LNCaP clone FGC (cell line): ENCODE results near the gene MTMR1.

Source experiments
- DNase-seq: peaks from one replicate; pipeline ENCODE4 v3.0.0-alpha.2; 2011; ENCODE audit warnings: low read depth
- H3K4me3 ChIP-seq: 2 replicates; pipeline ENCODE4 v1.5.1; 2011; ENCODE audit warnings: mild to moderate bottlenecking, low read depth, low read length, control low read depth
- TF ChIP-seq, protein P1 (sequence below): IDR thresholded peaks from 2 replicates; pipeline ENCODE4 v1.5.1; 2012; ENCODE audit warnings: mild to moderate bottlenecking; ENCODE audit not compliant: control insufficient read depth, insufficient read depth; ENCODE audit errors: extremely low read depth

MTMR1 gene

DNA sequence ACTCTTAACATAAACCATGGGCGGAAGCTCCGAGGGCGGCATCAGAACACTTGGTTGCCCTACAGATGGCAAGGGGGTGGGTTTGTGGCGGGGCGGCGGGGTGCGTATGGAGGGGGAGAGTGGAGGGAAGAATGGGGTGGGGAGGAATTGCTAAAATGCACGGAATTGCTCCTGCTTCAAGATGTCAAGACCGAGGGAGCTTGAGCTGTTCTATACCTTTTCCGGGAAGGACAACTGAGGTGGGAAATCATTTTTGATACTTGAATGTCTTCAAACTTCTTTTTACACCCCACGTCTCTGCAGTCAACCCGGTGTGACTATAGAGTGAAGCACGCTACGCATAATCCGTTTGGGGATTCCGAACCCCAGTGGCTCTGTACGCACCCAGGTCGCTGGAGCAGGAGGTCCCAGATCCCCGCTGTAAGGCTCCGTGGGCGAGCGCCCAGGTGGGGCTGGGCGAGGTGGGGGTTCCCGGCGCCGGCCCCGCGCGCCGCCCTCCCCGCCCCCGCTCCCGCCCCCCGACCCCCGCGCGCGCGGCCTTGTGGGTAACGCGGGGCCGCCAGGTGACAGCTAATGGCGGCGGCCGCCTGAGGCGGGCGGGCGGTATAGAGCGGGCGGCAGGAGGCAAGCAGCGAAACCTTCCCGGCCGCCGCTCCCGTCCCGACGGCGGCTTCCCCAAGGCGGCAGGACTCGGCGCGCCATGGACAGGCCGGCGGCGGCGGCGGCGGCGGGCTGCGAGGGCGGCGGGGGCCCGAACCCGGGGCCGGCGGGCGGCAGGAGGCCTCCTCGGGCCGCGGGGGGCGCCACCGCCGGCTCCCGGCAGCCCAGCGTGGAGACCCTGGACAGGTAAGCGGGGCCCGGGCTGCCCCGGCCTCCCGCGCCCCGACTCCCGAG lies at the start of gene MTMR1:
MTMR1 (plus strand) TSS at position 566 of the 894 bp plus-strand sequence; CDS start at position 701, 135 bp downstream.
- TF ChIP-seq, protein P1, sequence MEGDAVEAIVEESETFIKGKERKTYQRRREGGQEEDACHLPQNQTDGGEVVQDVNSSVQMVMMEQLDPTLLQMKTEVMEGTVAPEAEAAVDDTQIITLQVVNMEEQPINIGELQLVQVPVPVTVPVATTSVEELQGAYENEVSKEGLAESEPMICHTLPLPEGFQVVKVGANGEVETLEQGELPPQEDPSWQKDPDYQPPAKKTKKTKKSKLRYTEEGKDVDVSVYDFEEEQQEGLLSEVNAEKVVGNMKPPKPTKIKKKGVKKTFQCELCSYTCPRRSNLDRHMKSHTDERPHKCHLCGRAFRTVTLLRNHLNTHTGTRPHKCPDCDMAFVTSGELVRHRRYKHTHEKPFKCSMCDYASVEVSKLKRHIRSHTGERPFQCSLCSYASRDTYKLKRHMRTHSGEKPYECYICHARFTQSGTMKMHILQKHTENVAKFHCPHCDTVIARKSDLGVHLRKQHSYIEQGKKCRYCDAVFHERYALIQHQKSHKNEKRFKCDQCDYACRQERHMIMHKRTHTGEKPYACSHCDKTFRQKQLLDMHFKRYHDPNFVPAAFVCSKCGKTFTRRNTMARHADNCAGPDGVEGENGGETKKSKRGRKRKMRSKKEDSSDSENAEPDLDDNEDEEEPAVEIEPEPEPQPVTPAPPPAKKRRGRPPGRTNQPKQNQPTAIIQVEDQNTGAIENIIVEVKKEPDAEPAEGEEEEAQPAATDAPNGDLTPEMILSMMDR = no peak
- peak within 1 kb of the TSS; percentile 66 for H3K4me3 ChIP-seq
- no peak for DNase-seq

- DNase-seq = no peak
- TF ChIP-seq, protein P1 = no peak
- no peak overlapping the region for H3K4me3 ChIP-seq
These were observed 49.2 kb upstream of the MTMR1 start for GRCh38 chrX:150643958-150644357.

DNA sequence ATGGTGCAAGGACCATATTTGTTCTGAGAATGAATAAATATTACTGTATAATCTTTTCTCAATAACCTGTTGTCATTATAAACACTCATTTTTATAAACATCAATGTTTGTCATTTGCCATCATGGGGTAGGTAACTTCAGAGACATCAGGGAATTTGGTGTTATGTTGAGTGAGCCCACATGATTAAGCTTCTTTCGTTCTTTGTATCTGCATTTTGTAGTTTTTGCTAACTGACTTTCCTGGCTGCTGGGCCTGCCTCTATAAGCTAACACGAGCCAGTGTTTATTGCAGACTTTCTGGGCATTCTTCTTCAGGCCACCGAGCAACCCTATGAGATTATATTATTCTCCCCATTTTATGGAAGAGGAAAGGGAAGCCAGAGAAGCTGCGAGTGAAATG lies 48.8 kb upstream of the MTMR1 start:
- H3K4me3 ChIP-seq = no peak overlapping the region
- TF ChIP-seq, protein P1 = no peak
- DNase-seq = no peak

DNA sequence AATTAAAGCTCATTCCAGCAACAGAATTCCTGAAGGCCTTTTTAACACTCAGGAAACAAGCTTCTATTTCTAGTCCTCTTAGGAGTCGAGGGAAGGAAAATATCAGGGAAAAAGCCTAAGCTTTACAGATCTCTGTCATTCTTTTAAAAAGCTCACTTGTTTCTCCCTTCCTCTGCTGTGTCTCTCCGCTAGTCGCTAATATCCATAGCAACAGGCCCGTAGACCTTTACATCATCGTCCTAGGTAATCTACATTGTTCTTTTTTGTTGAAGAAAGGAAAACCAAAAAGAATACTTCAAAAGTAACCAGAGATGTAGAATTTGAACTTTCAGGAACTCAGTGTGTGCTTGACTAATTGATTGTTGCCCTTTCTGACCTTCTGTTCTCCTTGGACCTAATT lies 45.9 kb upstream of the MTMR1 start:
- H3K4me3 ChIP-seq = no peak overlapping the region
- DNase-seq = no peak
- TF ChIP-seq, protein P1 = no peak

GRCh38 chrX:150648296-150648940 lies 44.8 kb upstream of the MTMR1 start:
- DNase-seq = no peak
- H3K4me3 ChIP-seq = no peak overlapping the region
- TF ChIP-seq, protein P1 = no peak

DNA sequence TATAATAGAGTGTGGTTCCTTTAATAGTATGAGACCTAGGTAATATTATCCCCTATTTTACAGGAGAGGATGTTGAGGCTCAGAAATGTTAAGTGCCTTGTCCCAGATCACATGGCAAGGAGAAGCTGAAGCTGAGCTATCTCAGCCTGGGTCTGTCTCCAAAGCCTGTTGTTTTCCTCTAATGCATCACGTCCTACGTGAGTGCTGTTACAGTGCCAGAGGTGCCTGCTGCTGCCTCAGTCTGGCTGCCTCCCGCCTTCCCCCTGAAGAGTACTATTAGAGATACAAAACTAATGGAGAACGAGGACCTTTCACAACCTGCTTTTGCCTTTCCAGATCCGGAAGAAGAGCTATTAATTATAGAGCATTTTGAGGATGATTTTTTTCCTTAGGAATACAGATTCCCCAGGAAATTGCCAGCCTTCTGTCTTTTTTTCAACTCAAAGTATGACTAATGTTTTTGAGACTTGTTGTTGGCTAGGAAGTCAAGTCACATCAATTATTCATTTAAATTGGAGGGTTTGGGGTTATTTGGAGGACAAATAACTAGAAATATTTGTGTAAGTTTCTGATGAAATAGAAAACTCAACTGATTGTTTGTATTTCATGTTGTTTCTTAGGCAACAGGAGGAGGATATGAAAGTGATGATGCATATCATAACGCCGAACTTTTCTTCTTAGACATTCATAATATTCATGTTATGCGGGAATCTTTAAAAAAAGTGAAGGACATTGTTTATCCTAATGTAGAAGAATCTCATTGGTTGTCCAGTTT lies 43.9 kb upstream of the MTMR1 start:
- no peak overlapping the region for H3K4me3 ChIP-seq
- TF ChIP-seq, protein P1 = no peak
- DNase-seq = no peak
